Mesothelial cell of epicardium (in vitro differentiated cells): ENCODE data around the gene INTS4. TPM values are rescaled to one million over a fixed set of nuclear protein-coding genes. Genes with fewer than 3 reads are reported as not detected.
A peak's percentile ranks its signal among the peaks of the same experiment; 100 is the strongest.

ENCODE experiments used
- DNase-seq, 2 experiments: peaks; one replicate each; pipeline ENCODE4 v3.0.0; 2021; ENCODE audit warnings: low spot score in 2 of 2; ENCODE audit not compliant: unreplicated experiment in 2 of 2
- H3K27ac Mint-ChIP-seq: 2 replicates; pipeline ENCODE4 v1.8.0; 2021; ENCODE audit warnings: mixed read lengths
- H3K27me3 Mint-ChIP-seq: 2 replicates; pipeline ENCODE4 v1.8.0; 2021; ENCODE audit warnings: low read depth, mixed read lengths
- H3K36me3 Mint-ChIP-seq: 2 replicates; pipeline ENCODE4 v1.8.0; 2021; ENCODE audit warnings: mixed read lengths
- H3K4me1 Mint-ChIP-seq: 2 replicates; pipeline ENCODE4 v1.8.0; 2021; ENCODE audit warnings: mixed read lengths
- H3K4me3 Mint-ChIP-seq: 2 replicates; pipeline ENCODE4 v1.8.0; 2021; ENCODE audit warnings: mild to moderate bottlenecking, moderate library complexity, mixed read lengths
- H3K9me3 Mint-ChIP-seq: 2 replicates; pipeline ENCODE4 v1.8.0; 2021; ENCODE audit warnings: mixed read lengths
- total RNA-seq: library from RNA; stranded (reverse); gene quantifications from 3 replicates; pipeline ENCODE4 v1.2.1, GENCODE V29; 2021
- TF ChIP-seq, protein P1 (sequence below): fragments of 200-600 bp; sonication (generic); IDR thresholded peaks from one replicate; pipeline ENCODE4 v1.5.0; 2021; ENCODE audit warnings: antibody characterized with exemption; ENCODE audit not compliant: unreplicated experiment

INTS4 gene
- total RNA-seq, 1 donor from 2014 or later, result 48.3 TPM

DNA sequence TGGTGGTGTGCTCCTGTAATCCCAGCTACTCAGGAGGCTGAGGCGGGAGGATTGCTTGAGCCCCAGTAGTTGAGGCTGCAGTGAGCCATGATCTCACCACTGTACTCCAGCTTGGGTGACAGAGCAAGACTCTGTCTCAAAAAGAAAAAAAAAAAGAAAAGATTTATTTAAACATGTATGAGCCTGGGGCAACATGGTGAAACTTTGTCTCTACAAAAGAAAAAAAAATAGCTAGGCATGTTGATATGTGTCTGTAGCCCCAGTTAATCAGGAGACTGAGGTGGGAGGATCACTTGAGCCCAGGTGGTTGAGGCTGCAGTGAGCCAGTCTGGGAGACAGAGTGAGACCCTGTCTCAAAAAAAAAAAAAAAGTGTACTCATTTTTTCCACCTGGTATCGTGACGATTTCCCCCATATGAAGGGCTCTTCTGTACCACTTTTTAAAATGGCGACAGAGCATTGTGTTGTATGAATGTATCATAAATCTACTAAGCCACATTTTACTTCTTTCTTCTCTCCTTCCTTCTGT is 45.0 kb upstream of the INTS4 start:
- Mint-ChIP-seq H3K4me3 (no peak overlapping the region), H3K27ac (peak overlapping the region; percentile 99), H3K9me3 (peaks cover 3% of the 10 kb centered on the region), H3K27me3 (no peaks in the 10 kb centered on the region), H3K36me3 (no peaks in the 10 kb centered on the region), H3K4me1 (peaks cover 13% of the 10 kb centered on the region)
- TF ChIP-seq, protein P1, sequence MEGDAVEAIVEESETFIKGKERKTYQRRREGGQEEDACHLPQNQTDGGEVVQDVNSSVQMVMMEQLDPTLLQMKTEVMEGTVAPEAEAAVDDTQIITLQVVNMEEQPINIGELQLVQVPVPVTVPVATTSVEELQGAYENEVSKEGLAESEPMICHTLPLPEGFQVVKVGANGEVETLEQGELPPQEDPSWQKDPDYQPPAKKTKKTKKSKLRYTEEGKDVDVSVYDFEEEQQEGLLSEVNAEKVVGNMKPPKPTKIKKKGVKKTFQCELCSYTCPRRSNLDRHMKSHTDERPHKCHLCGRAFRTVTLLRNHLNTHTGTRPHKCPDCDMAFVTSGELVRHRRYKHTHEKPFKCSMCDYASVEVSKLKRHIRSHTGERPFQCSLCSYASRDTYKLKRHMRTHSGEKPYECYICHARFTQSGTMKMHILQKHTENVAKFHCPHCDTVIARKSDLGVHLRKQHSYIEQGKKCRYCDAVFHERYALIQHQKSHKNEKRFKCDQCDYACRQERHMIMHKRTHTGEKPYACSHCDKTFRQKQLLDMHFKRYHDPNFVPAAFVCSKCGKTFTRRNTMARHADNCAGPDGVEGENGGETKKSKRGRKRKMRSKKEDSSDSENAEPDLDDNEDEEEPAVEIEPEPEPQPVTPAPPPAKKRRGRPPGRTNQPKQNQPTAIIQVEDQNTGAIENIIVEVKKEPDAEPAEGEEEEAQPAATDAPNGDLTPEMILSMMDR, result no peak
- no peak for DNase-seq

DNA sequence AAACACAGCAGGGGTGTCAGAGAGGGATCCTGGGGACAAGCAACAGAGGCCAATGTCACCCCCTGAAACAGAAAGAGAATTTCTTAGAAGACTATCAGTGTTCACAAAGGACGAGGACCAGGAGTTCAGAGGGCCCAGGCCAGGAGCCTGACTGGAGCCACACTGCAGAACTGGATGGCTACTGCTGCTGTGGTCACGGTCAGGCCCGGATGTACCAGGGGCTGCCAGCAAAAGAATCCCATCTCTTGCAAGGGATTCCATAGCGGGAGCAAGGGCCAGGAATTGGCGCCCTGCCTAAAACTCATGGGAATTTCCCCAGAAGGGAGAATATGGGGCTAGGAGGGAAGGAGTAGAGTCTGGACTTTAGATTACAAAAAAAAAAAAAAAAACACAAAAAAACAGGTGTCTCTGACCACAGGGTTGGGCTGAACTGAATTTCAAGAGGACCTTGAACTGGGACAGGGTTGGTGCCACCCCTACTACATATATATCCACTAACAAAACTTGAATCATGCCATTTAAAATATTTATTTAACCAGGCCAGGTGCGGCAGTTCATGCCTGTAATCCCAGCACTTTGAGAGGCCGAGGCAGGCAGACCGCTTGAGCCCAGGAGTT is 44.3 kb upstream of the INTS4 start:
- TF ChIP-seq, protein P1, result no peak
- Mint-ChIP-seq H3K4me3 (no peak overlapping the region), H3K36me3 (no peaks in the 10 kb centered on the region), H3K9me3 (no peaks in the 10 kb centered on the region), H3K27me3 (no peaks in the 10 kb centered on the region), H3K4me1 (peaks cover 13% of the 10 kb centered on the region), H3K27ac (peak overlapping the region; percentile 30)
- DNase-seq, result no peak

DNA sequence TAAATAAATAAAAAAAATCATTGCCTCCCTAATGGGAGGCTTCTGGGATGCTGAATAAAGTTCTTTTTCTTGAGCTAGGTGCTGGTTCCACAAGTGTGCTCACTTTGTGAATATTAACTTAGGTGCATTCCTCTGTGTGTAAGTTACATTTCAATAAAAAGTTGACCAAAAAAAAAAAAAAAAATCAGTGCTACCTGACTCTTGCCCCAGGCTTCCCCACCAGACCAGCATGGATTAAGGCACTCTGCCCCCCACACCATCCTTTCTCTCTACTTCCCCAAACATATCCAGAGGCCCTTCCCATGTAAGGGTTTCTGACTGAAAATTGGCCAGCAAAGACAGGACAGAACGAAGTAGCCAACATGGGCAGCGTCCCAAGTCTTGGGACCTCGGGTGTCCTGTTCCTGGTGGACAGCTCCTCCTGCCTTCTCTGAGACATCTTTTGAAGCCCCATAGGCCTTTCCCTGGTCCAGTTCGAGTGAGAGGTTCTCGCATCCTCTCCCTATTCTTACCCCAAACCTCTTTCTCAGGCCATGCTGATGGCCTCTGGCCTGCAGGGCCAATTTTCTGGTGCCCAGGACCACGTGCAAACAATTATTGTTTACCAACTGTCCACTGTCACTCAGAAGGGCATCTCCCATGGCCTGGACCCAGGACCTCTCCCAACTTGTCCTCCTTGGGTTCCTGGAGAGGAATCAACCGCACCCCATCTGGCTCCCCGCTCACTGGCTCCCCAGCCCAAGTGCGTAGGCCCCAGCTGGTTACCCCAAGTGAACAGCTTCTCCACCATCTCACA is 43.6 kb upstream of the INTS4 start:
- peak overlapping the region; percentile 30 for H3K27ac Mint-ChIP-seq
- TF ChIP-seq, protein P1, result no peak
- no peak overlapping the region for H3K4me3 Mint-ChIP-seq
- H3K4me1 Mint-ChIP-seq, result peaks cover 14% of the 10 kb centered on the region
- no peak for DNase-seq
- H3K36me3 Mint-ChIP-seq, result no peaks in the 10 kb centered on the region
- H3K9me3 Mint-ChIP-seq, result no peaks in the 10 kb centered on the region
- H3K27me3 Mint-ChIP-seq, result no peaks in the 10 kb centered on the region

DNA sequence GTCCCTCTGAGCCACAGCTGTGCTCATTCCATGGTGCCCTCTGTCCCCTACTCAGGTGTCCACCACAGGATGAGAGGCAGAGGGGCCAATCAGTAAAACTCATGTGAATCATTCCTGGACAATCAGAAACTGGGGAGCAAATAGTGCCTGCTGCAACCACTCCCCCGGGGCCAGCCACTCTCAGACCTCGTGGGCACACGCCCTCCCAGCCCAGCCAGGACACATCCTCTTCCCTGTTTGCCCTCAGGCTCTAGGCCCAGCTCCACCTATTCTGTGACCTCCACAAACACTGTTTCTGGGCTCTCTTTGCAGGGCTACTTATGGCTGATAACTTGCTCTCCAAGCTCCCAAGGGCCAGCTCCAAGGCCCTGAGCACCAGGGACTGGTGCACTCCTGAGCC is 42.6 kb upstream of the INTS4 start:
- Mint-ChIP-seq H3K27me3 (no peaks in the 10 kb centered on the region), H3K4me1 (peaks cover 18% of the 10 kb centered on the region), H3K27ac (no peak overlapping the region), H3K36me3 (no peaks in the 10 kb centered on the region), H3K9me3 (no peaks in the 10 kb centered on the region), H3K4me3 (no peak overlapping the region)
- TF ChIP-seq, protein P1, result no peak
- no peak for DNase-seq

DNA sequence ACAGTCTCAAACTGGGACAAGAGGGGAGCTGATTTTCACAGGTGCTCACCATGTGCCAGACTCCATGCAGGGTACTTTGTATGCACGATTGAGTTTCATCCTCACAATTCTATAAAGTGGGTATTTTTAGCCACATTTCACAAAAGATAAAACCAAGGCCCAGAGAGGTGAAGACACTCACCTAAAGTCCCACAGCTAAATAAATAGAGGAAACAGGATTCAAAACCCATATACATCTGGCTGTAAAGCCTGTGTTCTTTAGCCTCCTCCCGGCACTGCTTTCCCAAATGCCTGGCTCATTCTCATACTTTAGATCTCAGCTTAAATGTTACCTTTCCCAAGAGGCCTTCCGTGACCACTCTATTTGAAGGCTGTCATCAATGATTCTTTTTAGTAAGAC is 41.8 kb upstream of the INTS4 start:
- Mint-ChIP-seq H3K27ac (no peak overlapping the region), H3K27me3 (no peaks in the 10 kb centered on the region), H3K36me3 (no peaks in the 10 kb centered on the region), H3K4me3 (no peak overlapping the region), H3K9me3 (no peaks in the 10 kb centered on the region), H3K4me1 (peaks cover 22% of the 10 kb centered on the region)
- DNase-seq, result no peak
- TF ChIP-seq, protein P1, result no peak
